H1 (cell line): Measurements from ENCODE around the gene ZCCHC9. TPM values are rescaled to one million over a fixed set of nuclear protein-coding genes. Genes with fewer than 3 reads are reported as not detected.

Source experiments
- CTCF ChIA-PET: fragments of 300-600 bp; sonication (Branson Sonifier 250); formaldehyde crosslinking; loops from one replicate; lab custom pipeline; 2021; ENCODE audit not compliant: partially characterized antibody; lab: Charles Lee
- POLR2A ChIA-PET: fragments of 300-600 bp; sonication (Branson Sonifier 250); formaldehyde crosslinking; loops from one replicate; lab custom pipeline; 2021; ENCODE audit warnings: inconsistent platforms; ENCODE audit not compliant: partially characterized antibody; lab: Charles Lee
- DNase-seq, 2 experiments: peaks; one replicate each; pipeline versions ENCODE4 v3.0.0 to v3.0.0-alpha.2; 2010 to 2022; ENCODE audit warnings: low spot score in 2 of 2, low read depth in 1 of 2, mixed read lengths in 1 of 2
- FAIRE-seq: peaks from 2 replicates; lab custom pipeline; 2011; peaks lifted over from hg19 to GRCh38; lab: Jason Lieb, UNC
- H2AFZ ChIP-seq: 2 replicates; pipeline ENCODE4 v1.8.1; 2012; ENCODE audit warnings: low read length, inconsistent platforms
- H2AK5ac ChIP-seq: 2 replicates; pipeline ENCODE4 v1.6.1; 2013; ENCODE audit warnings: low read depth, low read length
- H2BK120ac ChIP-seq: replicated peaks from 2 replicates; pipeline ENCODE3; 2013; ENCODE audit warnings: low read depth, low read length, inconsistent platforms
- H2BK12ac ChIP-seq: 2 replicates; pipeline ENCODE4 v1.6.1; 2013; ENCODE audit warnings: low read depth, low read length
- H2BK15ac ChIP-seq: 2 replicates; pipeline ENCODE4 v1.6.1; 2013; ENCODE audit warnings: low read length
- H2BK20ac ChIP-seq: 2 replicates; pipeline ENCODE4 v1.6.1; 2013; ENCODE audit warnings: low read length
- H2BK5ac ChIP-seq: 2 replicates; pipeline ENCODE4 v1.6.1; 2013; ENCODE audit warnings: low read depth, low read length
- H3K14ac ChIP-seq: 2 replicates; pipeline ENCODE4 v1.6.1; 2013; ENCODE audit warnings: inconsistent platforms; ENCODE audit not compliant: insufficient read length
- H3K18ac ChIP-seq: 2 replicates; pipeline ENCODE4 v1.6.1; 2013; ENCODE audit warnings: low read length; ENCODE audit errors: extremely low read depth
- H3K23ac ChIP-seq: 2 replicates; pipeline ENCODE4 v1.6.1; 2013; ENCODE audit warnings: inconsistent platforms; ENCODE audit not compliant: insufficient read length
- H3K23me2 ChIP-seq: 2 replicates; pipeline ENCODE4 v1.6.1; 2013; ENCODE audit warnings: low read depth, low read length
- H3K27ac ChIP-seq: 2 replicates; pipeline ENCODE4 v1.6.1; 2011; ENCODE audit warnings: low read depth, low read length, inconsistent platforms
- H3K27me3 ChIP-seq, 4 experiments: replicated peaks in 1 of 4; 1 replicate in 1 of 4; 2 replicates in 3 of 4; pipeline versions ENCODE4 v1.6.1 to v1.8.1; 2011 to 2013; ENCODE audit warnings: low read length in 3 of 4, mild to moderate bottlenecking in 3 of 4, inconsistent platforms in 2 of 4, mixed read lengths in 2 of 4, moderate library complexity in 1 of 4; ENCODE audit not compliant: control insufficient read depth in 3 of 4, insufficient read depth in 3 of 4; ENCODE audit errors: extremely low read depth in 1 of 4
- H3K36me3 ChIP-seq, 4 experiments: 2 replicates each; pipeline versions ENCODE4 v1.6.1 to v1.8.1; 2011 to 2013; ENCODE audit warnings: mild to moderate bottlenecking in 4 of 4, low read length in 3 of 4, moderate library complexity in 2 of 4, control low read depth in 1 of 4, inconsistent platforms in 1 of 4; ENCODE audit not compliant: insufficient read depth in 4 of 4, control insufficient read depth in 2 of 4
- H3K4ac ChIP-seq: replicated peaks from 2 replicates; pipeline ENCODE3; 2013; ENCODE audit warnings: low read length, low read depth, mixed read lengths, inconsistent platforms; ENCODE audit not compliant: insufficient read length
- H3K4me1 ChIP-seq, 4 experiments: replicated peaks in 1 of 4; 1 replicate in 1 of 4; 2 replicates in 3 of 4; pipeline versions ENCODE4 v1.6.1 to v1.8.1; 2011 to 2013; ENCODE audit warnings: low read length in 3 of 4, inconsistent platforms in 2 of 4, mixed read lengths in 1 of 4; ENCODE audit not compliant: insufficient read depth in 4 of 4, control insufficient read depth in 3 of 4
- H3K4me2 ChIP-seq, 2 experiments: 2 replicates each; pipeline versions ENCODE4 v1.6.1 to v1.8.1; 2011 to 2013; ENCODE audit warnings: low read depth in 2 of 2, low read length in 2 of 2, control low read depth in 1 of 2, inconsistent platforms in 1 of 2, mild to moderate bottlenecking in 1 of 2; ENCODE audit not compliant: insufficient read depth in 1 of 2
- H3K4me3 ChIP-seq, 4 experiments: fragments of 200-600, 300-600 bp in 1 of 4; sonication (generic), shearing (Covaris generic), sonication (Bioruptor Twin) in 1 of 4; 2 replicates each; pipeline versions ENCODE4 v1.5.1 to v1.8.1; 2011 to 2016; ENCODE audit warnings: low read length in 4 of 4, low read depth in 3 of 4, control low read depth in 2 of 4, inconsistent platforms in 2 of 4, mild to moderate bottlenecking in 2 of 4, mixed read lengths in 1 of 4, moderate library complexity in 1 of 4; ENCODE audit not compliant: insufficient read depth in 2 of 4; ENCODE audit errors: extremely low read depth in 1 of 4
- H3K56ac ChIP-seq: replicated peaks from 2 replicates; pipeline ENCODE3; 2013; ENCODE audit warnings: low read depth, mild to moderate bottlenecking, mixed read lengths, low read length, inconsistent platforms; ENCODE audit not compliant: insufficient read length
- H3K79me1 ChIP-seq: 2 replicates; pipeline ENCODE4 v1.6.1; 2013; ENCODE audit warnings: low read depth, low read length, control low read depth
- H3K79me2 ChIP-seq, 2 experiments: 2 replicates each; pipeline versions ENCODE4 v1.6.1 to v1.8.1; 2012 to 2013; ENCODE audit warnings: low read length in 2 of 2, mild to moderate bottlenecking in 2 of 2, inconsistent platforms in 1 of 2; ENCODE audit not compliant: insufficient read depth in 2 of 2, control insufficient read depth in 1 of 2
- H3K9ac ChIP-seq, 4 experiments: replicated peaks in 1 of 4; 1 replicate in 1 of 4; 2 replicates in 3 of 4; pipeline versions ENCODE4 v1.6.1 to v1.8.1; 2011 to 2013; ENCODE audit warnings: low read depth in 3 of 4, low read length in 3 of 4, control low read depth in 2 of 4, mild to moderate bottlenecking in 2 of 4, moderate library complexity in 2 of 4, inconsistent platforms in 1 of 4; ENCODE audit errors: extremely low read depth in 1 of 4
- H3K9me3 ChIP-seq, 2 experiments: 2 replicates each; pipeline versions ENCODE4 v1.6.1 to v1.8.1; 2012 to 2013; ENCODE audit warnings: mild to moderate bottlenecking in 2 of 2, moderate library complexity in 2 of 2, control low read depth in 1 of 2, inconsistent platforms in 1 of 2, low read depth in 1 of 2, low read length in 1 of 2, mixed read lengths in 1 of 2; ENCODE audit not compliant: insufficient read depth in 2 of 2
- H4K20me1 ChIP-seq, 2 experiments: replicated peaks in 1 of 2; 2 replicates each; pipeline versions ENCODE3 to v1.8.1; 2011 to 2013; ENCODE audit warnings: inconsistent platforms in 2 of 2, low read length in 2 of 2, mild to moderate bottlenecking in 1 of 2; ENCODE audit not compliant: insufficient read depth in 2 of 2, control insufficient read depth in 1 of 2
- H4K5ac ChIP-seq: 2 replicates; pipeline ENCODE4 v1.6.1; 2013; ENCODE audit warnings: low read length, low read depth, mixed read lengths, inconsistent platforms; ENCODE audit not compliant: insufficient read length
- H4K8ac ChIP-seq: 2 replicates; pipeline ENCODE4 v1.8.0; 2013; ENCODE audit warnings: mild to moderate bottlenecking, moderate library complexity, low read length, inconsistent platforms; ENCODE audit not compliant: insufficient read depth; ENCODE audit errors: extremely low read depth
- H4K91ac ChIP-seq: replicated peaks from 2 replicates; pipeline ENCODE3; 2013; ENCODE audit warnings: low read length, mixed read lengths, inconsistent platforms; ENCODE audit not compliant: insufficient read length
- CBX8 ChIP-seq: fragments of 300-800, 300-1000 bp; sonication (generic); IDR thresholded peaks from 2 replicates; pipeline ENCODE4 v1.7.1; 2016; ENCODE audit warnings: low read depth, low read length, borderline replicate concordance
- EZH2 ChIP-seq: fragments of 200-600 bp; sonication (generic); IDR thresholded peaks from 2 replicates; pipeline ENCODE4 v1.7.1; 2012; ENCODE audit warnings: low read depth, mild to moderate bottlenecking, moderate library complexity, low read length, inconsistent platforms; ENCODE audit not compliant: severe bottlenecking
- KDM1A ChIP-seq: fragments of 200-600, 300-600 bp; sonication (generic); IDR thresholded peaks from 2 replicates; pipeline ENCODE4 v1.7.1; 2016; ENCODE audit warnings: mild to moderate bottlenecking, low read length, borderline replicate concordance
- KDM5A ChIP-seq: fragments of 200-600 bp; IDR thresholded peaks from 2 replicates; pipeline ENCODE4 v1.7.1; 2012; ENCODE audit warnings: mild to moderate bottlenecking, low read length, inconsistent platforms, mixed read lengths
- RFX5 ChIP-seq: IDR thresholded peaks from 2 replicates; pipeline ENCODE4 v1.6.1; 2011; ENCODE audit warnings: low read depth, low read length, improper control_type of control experiment, borderline replicate concordance
- RXRA ChIP-seq: IDR thresholded peaks from 2 replicates; pipeline ENCODE4 v1.6.1; 2011; ENCODE audit warnings: low read depth, mild to moderate bottlenecking, low read length, moderate library complexity; ENCODE audit not compliant: insufficient read depth
- SP2 ChIP-seq: IDR thresholded peaks from 2 replicates; pipeline ENCODE4 v1.6.1; 2012; ENCODE audit warnings: mild to moderate bottlenecking, low read length, inconsistent platforms
- SUZ12 ChIP-seq: fragments of 200-600 bp; sonication (generic); IDR thresholded peaks from 2 replicates; pipeline ENCODE4 v1.6.1; 2012; ENCODE audit warnings: mild to moderate bottlenecking, inconsistent platforms, low read length, moderate library complexity, mixed read lengths
- YY1 ChIP-seq: IDR thresholded peaks from 2 replicates; pipeline ENCODE4 v1.6.1; 2011; ENCODE audit warnings: low read depth, mild to moderate bottlenecking, low read length
- WGBS, 2 experiments: shearing (Covaris generic) in 1 of 2; methylation state at CpG; one replicate each; pipeline versions ENCODE4 v1.1.6 to v1.1.7; 2013 to 2015; ENCODE audit warnings: low lambda C conversion rate in 2 of 2, mixed read lengths in 2 of 2, inconsistent platforms in 1 of 2, low coverage in 1 of 2, missing lambda C conversion rate in 1 of 2; ENCODE audit not compliant: insufficient replicate concordance in 2 of 2, insufficient coverage in 1 of 2, insufficient read length in 1 of 2; ENCODE audit errors: extremely low coverage in 1 of 2, missing lambda C conversion rate in 1 of 2; 5-methylcytosine and 5-hydroxymethylcytosine counted together
- polyA plus RNA-seq, 7 experiments: library from polyadenylated mRNA; depleted of rRNA in 3 of 7; stranded (reverse) in 5 of 7; unstranded in 2 of 7; fragments of >200 nt in 5 of 7; fragments of 200-250 nt in 2 of 7; gene quantifications; 1 replicate in 5 of 7; 2 replicates in 1 of 7; 4 replicates in 1 of 7; pipeline versions ENCODE4 v1.2.1 to v1.2.3, GENCODE V29; 2011 to 2013; ENCODE audit warnings: missing spikeins in 2 of 7, mixed read lengths in 2 of 7
- total RNA-seq: library from RNA; stranded (reverse); fragmentation: NEBNext Ultra II Directional; extraction: Animal tissue kit (Norgen Biotek cat#: 25700); gene quantifications from 2 replicates; pipeline ENCODE4 v1.2.1, GENCODE V29; 2021
- TF ChIP-seq, protein P1 (sequence below): IDR thresholded peaks from 2 replicates; pipeline ENCODE4 v1.6.1; 2011; ENCODE audit warnings: low read depth, mild to moderate bottlenecking, low read length; ENCODE audit not compliant: insufficient read depth
- TF ChIP-seq, protein P2 (sequence below), 3 experiments: IDR thresholded peaks; 1 replicate in 2 of 3; 2 replicates in 1 of 3; pipeline versions ENCODE4 v1.5.1 to v1.6.1; 2011; ENCODE audit warnings: low read length in 3 of 3, mild to moderate bottlenecking in 3 of 3, inconsistent platforms in 2 of 3, low read depth in 1 of 3, moderate library complexity in 1 of 3; ENCODE audit not compliant: insufficient read depth in 1 of 3; ENCODE audit errors: control extremely low read depth in 1 of 3

ZCCHC9 gene
- total and polyA plus RNA-seq, 2 of the 8 experiments (the other 6 are each of a cell fraction or from before 2014, with no cell fraction given), result 10.9 to 33.6 TPM

DNA sequence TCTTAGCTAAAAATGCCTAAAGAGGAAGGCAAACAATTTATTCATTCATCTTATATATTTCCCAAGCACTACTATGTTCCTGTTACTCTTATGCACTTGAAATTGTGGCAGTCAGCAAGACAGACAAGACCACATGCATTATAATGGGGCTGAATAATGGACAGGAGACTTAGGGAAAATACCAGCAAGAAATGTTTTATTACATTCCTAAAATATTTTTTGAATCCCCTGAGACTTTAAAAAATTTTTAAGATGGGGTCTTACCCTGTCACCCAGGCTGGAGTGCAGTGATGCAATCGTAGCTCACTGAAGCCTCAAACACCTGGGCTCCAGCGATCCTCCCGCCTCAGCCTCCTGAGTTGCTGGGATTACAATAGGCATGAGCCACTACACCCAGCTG, 13.2 kb downstream of the ZCCHC9 start:
- Histone ChIP-seq H3K4me2 (no peak overlapping the region), H4K8ac (no peak overlapping the region; the same call in 1 of the 2 replicates), H3K27ac (no peak overlapping the region), H3K36me3 (peaks cover 0 to 22% (median 6%) of the 10 kb centered on the region in 4 experiments; a peak in 4 of 8 replicates), H4K5ac (no peak overlapping the region), H2AFZ (no peak overlapping the region), H2BK15ac (no peak overlapping the region), H2BK20ac (no peak overlapping the region), H3K79me2 (no peaks in the 10 kb centered on the region), H3K4me3 (no peak overlapping the region), H2AK5ac (no peak overlapping the region), H4K20me1 (no peaks in the 10 kb centered on the region), H3K4ac (no peak overlapping the region), H3K23ac (no peak overlapping the region), H3K23me2 (no peaks in the 10 kb centered on the region), H2BK12ac (no peak overlapping the region), H3K14ac (no peak overlapping the region), H3K27me3 (no peaks in the 10 kb centered on the region), H4K91ac (no peak overlapping the region), H3K18ac (no peak overlapping the region), H2BK120ac (no peak overlapping the region), H3K9ac (no peak overlapping the region), H3K4me1 (peaks cover 0 to 6% (median 1%) of the 10 kb centered on the region in 4 experiments; a peak in 2 of 7 replicates), H2BK5ac (no peak overlapping the region), H3K9me3 (no peaks in the 10 kb centered on the region), H3K79me1 (no peaks in the 10 kb centered on the region), H3K56ac (no peak overlapping the region)
- POLR2A ChIA-PET, result interaction anchor here (4.4 kb wide), 1 partner anchor 13 kb away, joined by 33 read pairs; the partner anchor contains the start of gene ZCCHC9
- FAIRE-seq (no peak), DNase-seq (no peak)
- CTCF ChIA-PET, result interaction anchor here (0.8 to 1.1 kb wide), 2 partner anchors 9 to 603 kb away, joined by 3 read pairs; no protein-coding TSS in a partner anchor
- 91% methylated on average over 3 of the region's 3 CpGs; no CpG with 5 or more reads in 1 of the 2 experiments for WGBS, 2 experiments
- TF ChIP-seq RFX5 (no peak), KDM1A (no peak), YY1 (no peak), KDM5A (no peak), SP2 (no peak), RXRA (no peak), SUZ12 (no peak), CBX8 (no peak), EZH2 (no peak)
- TF ChIP-seq, protein P1, sequence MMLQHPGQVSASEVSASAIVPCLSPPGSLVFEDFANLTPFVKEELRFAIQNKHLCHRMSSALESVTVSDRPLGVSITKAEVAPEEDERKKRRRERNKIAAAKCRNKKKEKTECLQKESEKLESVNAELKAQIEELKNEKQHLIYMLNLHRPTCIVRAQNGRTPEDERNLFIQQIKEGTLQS, result no peak
- TF ChIP-seq, protein P2, sequence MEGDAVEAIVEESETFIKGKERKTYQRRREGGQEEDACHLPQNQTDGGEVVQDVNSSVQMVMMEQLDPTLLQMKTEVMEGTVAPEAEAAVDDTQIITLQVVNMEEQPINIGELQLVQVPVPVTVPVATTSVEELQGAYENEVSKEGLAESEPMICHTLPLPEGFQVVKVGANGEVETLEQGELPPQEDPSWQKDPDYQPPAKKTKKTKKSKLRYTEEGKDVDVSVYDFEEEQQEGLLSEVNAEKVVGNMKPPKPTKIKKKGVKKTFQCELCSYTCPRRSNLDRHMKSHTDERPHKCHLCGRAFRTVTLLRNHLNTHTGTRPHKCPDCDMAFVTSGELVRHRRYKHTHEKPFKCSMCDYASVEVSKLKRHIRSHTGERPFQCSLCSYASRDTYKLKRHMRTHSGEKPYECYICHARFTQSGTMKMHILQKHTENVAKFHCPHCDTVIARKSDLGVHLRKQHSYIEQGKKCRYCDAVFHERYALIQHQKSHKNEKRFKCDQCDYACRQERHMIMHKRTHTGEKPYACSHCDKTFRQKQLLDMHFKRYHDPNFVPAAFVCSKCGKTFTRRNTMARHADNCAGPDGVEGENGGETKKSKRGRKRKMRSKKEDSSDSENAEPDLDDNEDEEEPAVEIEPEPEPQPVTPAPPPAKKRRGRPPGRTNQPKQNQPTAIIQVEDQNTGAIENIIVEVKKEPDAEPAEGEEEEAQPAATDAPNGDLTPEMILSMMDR (IDR thresholded peaks at IDR 0.05; ENCODE audit: control extremely low read depth in 1 of 3, insufficient read depth in 1 of 3, low read depth in 1 of 3, low read length in 3 of 3), result no peak
